A673 (cell line): ENCODE measurements around the gene EPN2. TPM values are rescaled to one million over a fixed set of nuclear protein-coding genes. Genes with fewer than 3 reads are reported as not detected.

Experiments
- BruUV-seq: library from RNA; stranded (reverse); fragments of 400-500 nt; replicated peaks from 2 replicates; lab custom pipeline; 2021; lab: Mats Ljungman, UMichigan
- CTCF ChIA-PET: fragments of 300-600 bp; sonication (Branson Sonifier 250); formaldehyde crosslinking; loops from one replicate; lab custom pipeline; 2022; ENCODE audit warnings: antibody characterized with exemption; lab: Charles Lee
- POLR2A ChIA-PET: fragments of 300-600 bp; sonication (Branson Sonifier 250); formaldehyde crosslinking; loops from one replicate; lab custom pipeline; 2022; ENCODE audit warnings: antibody characterized with exemption; ENCODE audit not compliant: low non-redundant PET; lab: Charles Lee
- DNase-seq: peaks from one replicate; pipeline ENCODE4 v3.0.0-alpha.2; 2015; ENCODE audit warnings: low spot score
- H3K27ac ChIP-seq: fragments of 200-600 bp; sonication (generic); 2 replicates; pipeline ENCODE4 v1.5.1; 2016; ENCODE audit warnings: mixed run types, low read depth, mild to moderate bottlenecking, mixed read lengths, antibody characterized with exemption, low read length; ENCODE audit not compliant: poor library complexity, severe bottlenecking
- H3K27me3 ChIP-seq: fragments of 200-600 bp; sonication (generic); replicated peaks from 2 replicates; pipeline ENCODE4 v1.6.1; 2017; ENCODE audit warnings: mixed run types, low read depth, mild to moderate bottlenecking, mixed read lengths, antibody characterized with exemption, low read length; ENCODE audit not compliant: insufficient read depth, poor library complexity
- H3K36me3 ChIP-seq: fragments of 200-600 bp; sonication (generic); 2 replicates; pipeline ENCODE4 v1.6.1; 2016; ENCODE audit warnings: mixed run types, mild to moderate bottlenecking, mixed read lengths, antibody characterized with exemption, low read length; ENCODE audit not compliant: insufficient read depth, poor library complexity, severe bottlenecking
- H3K4me1 ChIP-seq: fragments of 200-600 bp; sonication (generic); 2 replicates; pipeline ENCODE4 v1.6.1; 2017; ENCODE audit warnings: mixed run types, mild to moderate bottlenecking, mixed read lengths, antibody characterized with exemption, low read length; ENCODE audit not compliant: insufficient read depth, poor library complexity, severe bottlenecking
- H3K4me3 ChIP-seq: fragments of 200-600 bp; sonication (generic); 2 replicates; pipeline ENCODE4 v1.5.1; 2016; ENCODE audit warnings: low read depth, mixed run types, mild to moderate bottlenecking, mixed read lengths, low read length; ENCODE audit not compliant: poor library complexity, severe bottlenecking
- H3K9me3 ChIP-seq: fragments of 200-600 bp; sonication (generic); 2 replicates; pipeline ENCODE4 v1.6.1; 2016; ENCODE audit warnings: mixed run types, low read depth, mild to moderate bottlenecking, mixed read lengths, antibody characterized with exemption, low read length; ENCODE audit not compliant: poor library complexity, severe bottlenecking
- EZH2 ChIP-seq: fragments of 200-600 bp; sonication (generic); IDR thresholded peaks from 2 replicates; pipeline ENCODE4 v1.6.1; 2017; ENCODE audit warnings: borderline replicate concordance, low read depth, mild to moderate bottlenecking, mixed read lengths, antibody characterized with exemption, low read length; ENCODE audit not compliant: poor library complexity, severe bottlenecking
- intact Hi-C: fragments of 100-400 bp; cut with micrococcal nuclease; formaldehyde crosslinking; loops from one replicate; pipeline ENCODE4 v1.10.0; 2022; ENCODE audit not compliant: unreplicated experiment
- total RNA-seq: library from RNA; stranded (reverse); gene quantifications from 2 replicates; pipeline ENCODE4 v1.2.3, GENCODE V29; 2021
- TF ChIP-seq, protein P1 (sequence below): fragments of 300-800, 200-600 bp; sonication (generic); conservative IDR thresholded peaks from 2 replicates; pipeline ENCODE4 v1.5.1; 2017; ENCODE audit warnings: low read depth, mild to moderate bottlenecking, antibody characterized with exemption, low read length, moderate library complexity, mixed read lengths

The EPN2 gene
- total RNA-seq, 1 experiment from 2014 or later, result 52.0 TPM

DNA sequence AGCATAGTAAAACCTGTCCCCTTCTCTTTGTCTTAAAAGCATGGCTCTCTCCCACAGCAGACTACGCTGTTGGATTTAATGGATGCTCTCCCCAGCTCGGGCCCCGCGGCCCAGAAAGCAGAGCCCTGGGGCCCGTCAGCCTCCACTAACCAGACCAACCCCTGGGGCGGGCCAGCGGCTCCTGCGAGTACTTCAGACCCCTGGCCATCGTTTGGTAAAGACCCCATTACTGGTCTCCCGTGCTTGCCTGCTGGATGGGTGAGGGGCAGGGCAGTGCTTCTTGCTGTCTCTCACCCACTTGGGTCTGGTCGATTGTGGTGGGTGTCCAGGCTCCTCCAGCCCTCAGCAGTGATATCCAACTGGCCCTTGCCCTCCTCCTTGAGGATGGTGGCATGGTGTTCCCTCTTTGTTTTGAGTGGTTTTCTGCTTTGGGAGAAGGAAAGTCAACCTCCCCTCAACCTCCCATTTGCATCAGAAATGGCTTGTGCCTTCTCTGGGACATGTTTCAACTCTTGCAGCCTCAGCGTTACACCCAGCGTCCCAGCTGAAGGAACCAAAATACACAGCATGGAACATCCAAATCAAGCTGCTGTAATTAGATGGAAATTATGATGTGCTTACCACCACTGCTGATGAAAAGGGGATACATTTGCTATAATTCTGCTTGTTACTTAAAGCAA, 76.0 kb downstream of the EPN2 start:
- Histone ChIP-seq H3K27ac (no peak overlapping the region), H3K27me3 (no peaks in the 10 kb centered on the region), H3K9me3 (no peaks in the 10 kb centered on the region), H3K4me1 (peaks cover 15% of the 10 kb centered on the region), H3K36me3 (peaks cover 11% of the 10 kb centered on the region), H3K4me3 (no peak overlapping the region)
- no peak for DNase-seq
- POLR2A ChIA-PET, result no interaction called here
- intact Hi-C loops, result no loop called here
- CTCF ChIA-PET, result no interaction called here
- TF ChIP-seq, protein P1, sequence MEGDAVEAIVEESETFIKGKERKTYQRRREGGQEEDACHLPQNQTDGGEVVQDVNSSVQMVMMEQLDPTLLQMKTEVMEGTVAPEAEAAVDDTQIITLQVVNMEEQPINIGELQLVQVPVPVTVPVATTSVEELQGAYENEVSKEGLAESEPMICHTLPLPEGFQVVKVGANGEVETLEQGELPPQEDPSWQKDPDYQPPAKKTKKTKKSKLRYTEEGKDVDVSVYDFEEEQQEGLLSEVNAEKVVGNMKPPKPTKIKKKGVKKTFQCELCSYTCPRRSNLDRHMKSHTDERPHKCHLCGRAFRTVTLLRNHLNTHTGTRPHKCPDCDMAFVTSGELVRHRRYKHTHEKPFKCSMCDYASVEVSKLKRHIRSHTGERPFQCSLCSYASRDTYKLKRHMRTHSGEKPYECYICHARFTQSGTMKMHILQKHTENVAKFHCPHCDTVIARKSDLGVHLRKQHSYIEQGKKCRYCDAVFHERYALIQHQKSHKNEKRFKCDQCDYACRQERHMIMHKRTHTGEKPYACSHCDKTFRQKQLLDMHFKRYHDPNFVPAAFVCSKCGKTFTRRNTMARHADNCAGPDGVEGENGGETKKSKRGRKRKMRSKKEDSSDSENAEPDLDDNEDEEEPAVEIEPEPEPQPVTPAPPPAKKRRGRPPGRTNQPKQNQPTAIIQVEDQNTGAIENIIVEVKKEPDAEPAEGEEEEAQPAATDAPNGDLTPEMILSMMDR, result no peak
- TF ChIP-seq EZH2, result no peak
- no TSS peak for BruUV-seq

DNA sequence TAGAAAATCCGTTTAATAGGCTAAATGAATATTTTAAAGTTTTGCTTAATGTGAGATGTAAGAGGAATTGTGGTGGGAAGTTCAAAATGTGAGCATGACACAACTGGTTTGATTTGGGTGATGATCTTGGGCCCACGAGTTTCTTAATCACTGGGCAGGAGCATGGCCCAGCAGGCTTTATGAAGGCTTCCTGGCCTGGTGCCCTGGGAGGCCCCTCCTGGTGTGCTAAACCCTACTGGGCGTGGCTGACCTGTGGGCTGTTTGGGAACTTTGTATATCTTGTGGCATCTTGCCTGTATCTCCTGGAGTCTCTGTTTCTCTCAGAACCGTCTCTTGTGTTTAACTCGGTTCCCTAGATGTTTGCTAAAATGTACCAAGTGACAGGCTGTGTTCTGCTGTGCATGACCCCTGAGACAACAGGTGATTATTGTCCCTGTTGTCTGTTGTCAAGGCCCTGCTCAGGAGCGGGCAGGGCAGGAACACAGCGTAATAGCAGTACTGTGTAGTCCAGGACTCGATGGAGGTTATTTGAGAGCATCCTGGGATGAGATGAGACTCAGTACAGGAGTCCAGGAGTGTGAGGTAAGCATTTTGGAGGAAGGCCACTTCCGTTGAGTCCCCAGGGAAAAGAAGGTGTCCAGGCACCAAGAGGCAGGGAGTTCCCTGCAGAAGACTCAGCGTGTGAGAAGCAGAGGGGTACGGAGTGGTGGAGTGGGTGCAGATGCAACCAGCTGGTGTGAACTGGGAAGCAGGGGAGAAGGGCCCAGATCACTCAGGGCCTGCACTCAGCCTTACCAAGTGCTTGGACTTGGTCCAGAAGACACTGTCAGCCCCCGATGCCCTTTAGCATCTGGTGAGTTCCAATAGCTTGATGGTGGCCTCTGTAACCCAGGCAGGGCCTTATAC, 76.8 kb downstream of the EPN2 start:
- POLR2A ChIA-PET, result no interaction called here
- Histone ChIP-seq H3K4me3 (no peak overlapping the region), H3K27ac (no peak overlapping the region), H3K27me3 (no peaks in the 10 kb centered on the region), H3K9me3 (no peaks in the 10 kb centered on the region), H3K4me1 (peaks cover 15% of the 10 kb centered on the region), H3K36me3 (peaks cover 11% of the 10 kb centered on the region)
- CTCF ChIA-PET, result no interaction called here
- TF ChIP-seq, protein P1, result no peak
- no peak for TF ChIP-seq EZH2
- intact Hi-C loops, result no loop called here
- no peak for DNase-seq
- BruUV-seq, result no TSS peak

DNA sequence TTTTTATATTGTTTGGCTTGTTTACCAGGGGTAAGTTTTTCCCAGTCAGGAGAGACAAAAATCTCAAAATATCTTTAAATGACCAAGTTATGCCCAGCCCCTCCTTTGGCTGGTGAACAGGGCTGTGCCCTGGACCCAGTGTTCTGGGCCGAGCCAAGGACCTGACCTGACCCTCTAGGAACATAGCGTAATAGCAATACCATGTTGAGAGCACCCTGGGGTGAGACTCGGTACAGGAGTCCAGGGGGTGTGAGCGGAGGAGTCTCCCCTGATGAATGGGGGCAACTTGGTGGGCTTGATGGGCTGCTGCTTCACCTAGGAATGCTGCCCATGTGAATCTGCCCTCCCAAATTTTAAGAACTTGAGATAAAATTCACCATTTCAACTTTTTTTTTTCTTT, 77.9 kb downstream of the EPN2 start:
- TF ChIP-seq, protein P1, result no peak

More for the DNA sequence above, 77.9 kb downstream of the EPN2 start:
- DNase-seq, result no peak
- H3K9me3 ChIP-seq, result no peaks in the 10 kb centered on the region
- ChIA-PET POLR2A (no interaction called here), CTCF (no interaction called here)
- H3K4me1 ChIP-seq, result peaks cover 15% of the 10 kb centered on the region
- peaks cover 11% of the 10 kb centered on the region for H3K36me3 ChIP-seq
- no peak overlapping the region for H3K27ac ChIP-seq
- intact Hi-C loops, result no loop called here
- no peak overlapping the region for H3K4me3 ChIP-seq
- no peaks in the 10 kb centered on the region for H3K27me3 ChIP-seq
- no TSS peak for BruUV-seq
